Glutamatergic neuron (in vitro differentiated cells): ENCODE measurements around the gene GRM4. TPM values are rescaled to one million over a fixed set of nuclear protein-coding genes. Genes with fewer than 3 reads are reported as not detected.

Experiments used
- DNase-seq: peaks from one replicate; pipeline ENCODE4 v3.0.0; 2022
- H3K27ac Mint-ChIP-seq: one replicate; pipeline ENCODE4 v1.8.0; 2020; ENCODE audit warnings: mild to moderate bottlenecking, mixed read lengths, inconsistent platforms; ENCODE audit not compliant: unreplicated experiment
- H3K27me3 Mint-ChIP-seq: one replicate; pipeline ENCODE4 v1.8.0; 2020; ENCODE audit warnings: mild to moderate bottlenecking, moderate library complexity, mixed read lengths, inconsistent platforms; ENCODE audit not compliant: unreplicated experiment
- H3K36me3 Mint-ChIP-seq: one replicate; pipeline ENCODE4 v1.8.0; 2020; ENCODE audit warnings: mild to moderate bottlenecking, mixed read lengths, inconsistent platforms; ENCODE audit not compliant: unreplicated experiment
- H3K4me1 Mint-ChIP-seq: one replicate; pipeline ENCODE4 v1.8.0; 2020; ENCODE audit warnings: mild to moderate bottlenecking, low read depth, mixed read lengths, inconsistent platforms; ENCODE audit not compliant: unreplicated experiment
- H3K4me3 Mint-ChIP-seq: one replicate; pipeline ENCODE4 v1.8.0; 2020; ENCODE audit warnings: mild to moderate bottlenecking, mixed read lengths, inconsistent platforms; ENCODE audit not compliant: unreplicated experiment
- H3K9me3 Mint-ChIP-seq: one replicate; pipeline ENCODE4 v1.8.0; 2020; ENCODE audit warnings: mild to moderate bottlenecking, moderate library complexity, mixed read lengths, inconsistent platforms; ENCODE audit not compliant: unreplicated experiment
- total RNA-seq: library from RNA; stranded (reverse); fragmentation: NEBNext Ultra II Directional; extraction: Animal tissue kit (Norgen Biotek cat#: 25700); gene quantifications from one replicate; pipeline ENCODE4 v1.2.1, GENCODE V29; 2021; ENCODE audit not compliant: unreplicated experiment
- TF ChIP-seq, protein P1 (sequence below): fragments of 200-600 bp; sonication (generic); IDR thresholded peaks from one replicate; pipeline ENCODE4 v1.5.0; 2021; ENCODE audit not compliant: partially characterized antibody, unreplicated experiment

The GRM4 gene
- total RNA-seq, 1 donor from 2014 or later: 119 TPM

DNA sequence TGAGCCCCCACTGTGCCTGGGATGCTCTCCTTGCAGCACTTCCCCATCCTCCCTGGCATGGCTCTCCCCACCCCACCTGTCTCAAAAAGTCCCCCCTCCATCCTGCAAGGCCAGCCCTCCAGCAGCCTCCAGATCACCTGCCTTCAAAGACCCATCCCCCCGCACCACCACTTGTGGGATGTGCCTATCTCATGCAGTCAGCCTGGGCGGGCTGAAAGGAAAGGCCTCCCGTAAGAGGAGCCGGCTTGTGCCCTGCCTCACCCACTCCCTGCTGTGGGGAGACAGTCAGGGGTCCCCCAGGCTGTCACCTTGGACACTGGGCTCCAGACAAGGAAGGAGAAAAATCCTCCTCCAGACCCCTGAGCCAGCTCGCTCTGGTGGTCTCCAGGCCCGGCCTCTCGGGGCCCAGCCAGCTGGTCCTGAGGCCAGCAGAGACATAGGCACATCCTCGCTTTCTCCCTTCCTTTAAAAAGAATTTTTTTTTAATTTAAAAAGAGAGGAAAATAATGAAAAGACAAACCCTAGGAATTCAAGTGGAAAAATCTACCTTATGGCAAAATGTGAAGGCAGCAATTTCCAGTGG lies 77.3 kb downstream of the GRM4 start:
- no peak for DNase-seq
- peaks cover 17% of the 10 kb centered on the region for H3K27me3 Mint-ChIP-seq
- H3K4me3 Mint-ChIP-seq: no peak overlapping the region
- peaks cover 40% of the 10 kb centered on the region for H3K4me1 Mint-ChIP-seq
- H3K9me3 Mint-ChIP-seq: peaks cover 22% of the 10 kb centered on the region
- peak overlapping the region; percentile 8 for H3K27ac Mint-ChIP-seq
- no peaks in the 10 kb centered on the region for H3K36me3 Mint-ChIP-seq
- TF ChIP-seq, protein P1, sequence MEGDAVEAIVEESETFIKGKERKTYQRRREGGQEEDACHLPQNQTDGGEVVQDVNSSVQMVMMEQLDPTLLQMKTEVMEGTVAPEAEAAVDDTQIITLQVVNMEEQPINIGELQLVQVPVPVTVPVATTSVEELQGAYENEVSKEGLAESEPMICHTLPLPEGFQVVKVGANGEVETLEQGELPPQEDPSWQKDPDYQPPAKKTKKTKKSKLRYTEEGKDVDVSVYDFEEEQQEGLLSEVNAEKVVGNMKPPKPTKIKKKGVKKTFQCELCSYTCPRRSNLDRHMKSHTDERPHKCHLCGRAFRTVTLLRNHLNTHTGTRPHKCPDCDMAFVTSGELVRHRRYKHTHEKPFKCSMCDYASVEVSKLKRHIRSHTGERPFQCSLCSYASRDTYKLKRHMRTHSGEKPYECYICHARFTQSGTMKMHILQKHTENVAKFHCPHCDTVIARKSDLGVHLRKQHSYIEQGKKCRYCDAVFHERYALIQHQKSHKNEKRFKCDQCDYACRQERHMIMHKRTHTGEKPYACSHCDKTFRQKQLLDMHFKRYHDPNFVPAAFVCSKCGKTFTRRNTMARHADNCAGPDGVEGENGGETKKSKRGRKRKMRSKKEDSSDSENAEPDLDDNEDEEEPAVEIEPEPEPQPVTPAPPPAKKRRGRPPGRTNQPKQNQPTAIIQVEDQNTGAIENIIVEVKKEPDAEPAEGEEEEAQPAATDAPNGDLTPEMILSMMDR: no peak

DNA sequence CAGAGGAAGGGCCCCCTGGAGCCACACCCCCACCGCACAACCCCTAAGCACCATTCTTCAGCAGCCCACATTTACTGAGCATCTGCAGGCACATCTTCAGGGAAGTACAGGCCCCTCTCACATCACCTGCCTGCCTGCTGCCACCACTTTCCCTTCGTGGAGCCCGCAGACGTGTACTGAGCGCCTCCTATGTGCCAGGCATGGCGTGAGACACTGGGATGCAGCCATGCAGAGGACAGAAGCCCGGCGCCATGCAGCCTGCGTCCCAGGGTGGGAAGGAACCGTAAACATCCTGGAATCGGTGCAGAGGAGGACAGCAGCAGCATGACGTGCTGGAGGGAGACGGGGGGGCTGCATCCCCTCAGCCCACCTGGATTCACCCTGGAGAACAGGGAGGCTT lies 78.1 kb downstream of the GRM4 start:
- no peak for DNase-seq
- Mint-ChIP-seq H3K9me3 (peaks cover 25% of the 10 kb centered on the region), H3K4me1 (peaks cover 43% of the 10 kb centered on the region), H3K4me3 (no peak overlapping the region), H3K27me3 (peaks cover 18% of the 10 kb centered on the region), H3K27ac (peak overlapping the region; percentile 71), H3K36me3 (no peaks in the 10 kb centered on the region)
- TF ChIP-seq, protein P1: no peak

DNA sequence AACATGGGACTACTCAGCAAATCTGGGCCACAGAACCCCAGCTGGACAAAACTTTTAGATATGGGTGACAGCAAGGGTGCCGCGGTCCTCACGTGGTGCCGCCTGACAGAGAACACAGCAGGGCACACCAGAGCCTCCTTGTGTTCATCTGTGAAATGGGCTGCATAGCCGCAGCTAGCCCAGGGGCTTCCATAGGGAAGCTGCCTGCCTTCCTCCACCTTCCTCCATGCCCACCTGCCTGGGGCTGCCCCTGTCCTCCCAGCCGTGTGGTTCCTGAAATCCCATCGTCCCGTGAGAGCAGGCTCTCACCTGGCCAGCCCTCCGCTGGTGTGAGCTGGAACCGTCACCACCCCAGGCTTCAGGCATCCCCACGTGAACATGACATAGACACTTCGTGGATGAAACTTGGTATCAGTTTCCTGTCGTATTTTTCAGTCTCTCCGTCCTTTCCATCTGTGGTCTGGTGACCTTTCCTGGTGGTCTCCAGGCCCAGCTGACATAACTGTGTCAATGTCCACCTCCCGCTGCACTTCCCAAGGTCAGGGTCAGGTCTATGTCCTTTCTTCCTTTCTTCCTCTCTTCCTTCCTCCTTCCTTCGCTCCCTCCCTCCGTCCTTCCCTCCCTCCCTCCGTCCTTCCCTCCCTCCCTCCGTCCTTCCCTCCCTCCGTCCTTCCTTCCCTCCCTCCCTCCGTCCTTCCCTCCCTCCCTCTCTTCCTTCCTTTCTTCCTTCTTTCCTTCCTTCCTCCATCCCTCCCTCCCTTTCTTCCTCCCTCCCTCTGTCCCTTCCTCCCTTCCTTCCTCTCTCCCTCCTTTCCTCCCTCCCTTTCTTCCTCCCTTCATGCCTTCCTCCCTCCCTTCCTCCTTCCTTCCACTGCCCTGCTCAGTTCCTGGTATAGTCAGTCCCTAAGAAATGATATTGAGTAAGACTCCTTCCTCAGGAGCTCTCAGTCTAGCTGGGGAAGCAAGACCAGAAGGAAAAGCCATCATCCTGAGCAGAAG lies 78.8 kb downstream of the GRM4 start:
- TF ChIP-seq, protein P1: no peak
- Mint-ChIP-seq H3K4me1 (peaks cover 48% of the 10 kb centered on the region), H3K27ac (peak overlapping the region; percentile 71), H3K36me3 (no peaks in the 10 kb centered on the region), H3K4me3 (no peak overlapping the region), H3K9me3 (peaks cover 29% of the 10 kb centered on the region), H3K27me3 (peaks cover 23% of the 10 kb centered on the region)
- DNase-seq: no peak

DNA sequence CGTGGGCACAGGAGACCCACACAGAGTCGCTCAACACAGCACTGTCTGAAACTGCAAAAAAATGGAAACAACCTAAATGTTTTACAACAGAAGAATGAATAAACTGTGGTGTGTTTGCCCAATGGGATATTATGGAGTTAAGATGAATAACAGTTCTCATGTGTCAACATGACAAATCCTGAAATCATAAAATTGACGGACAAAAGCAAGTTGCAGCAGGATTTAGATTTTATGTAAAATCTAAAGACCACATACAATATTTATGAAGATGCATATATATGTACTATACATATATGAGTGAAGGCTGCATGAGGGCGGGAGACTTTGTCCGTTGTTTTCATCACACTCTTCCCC lies 79.7 kb downstream of the GRM4 start:
- peak overlapping the region; percentile 75 for H3K27ac Mint-ChIP-seq
- TF ChIP-seq, protein P1: no peak

More for the DNA sequence above, 79.7 kb downstream of the GRM4 start:
- peak overlapping the region; percentile 34 for H3K4me3 Mint-ChIP-seq
- peaks cover 48% of the 10 kb centered on the region for H3K4me1 Mint-ChIP-seq
- H3K27me3 Mint-ChIP-seq: peaks cover 23% of the 10 kb centered on the region
- DNase-seq: no peak
- peaks cover 29% of the 10 kb centered on the region for H3K9me3 Mint-ChIP-seq
- no peaks in the 10 kb centered on the region for H3K36me3 Mint-ChIP-seq
